K562 treated with DMSO at 1 percent for 4 hours (cell line): Measurements from ENCODE around the gene THEMIS2. TPM values are rescaled to one million over a fixed set of nuclear protein-coding genes. Genes with fewer than 3 reads are reported as not detected.

Experiments used
- total RNA-seq: library from RNA; unstranded; fragments of 300-600 nt; gene quantifications from 2 replicates; pipeline ENCODE4 v1.2.3, GENCODE V29; 2022; ENCODE audit not compliant: insufficient read depth

Gene THEMIS2
- total RNA-seq = 12.5 and 18.1 TPM in 2 replicates

DNA sequence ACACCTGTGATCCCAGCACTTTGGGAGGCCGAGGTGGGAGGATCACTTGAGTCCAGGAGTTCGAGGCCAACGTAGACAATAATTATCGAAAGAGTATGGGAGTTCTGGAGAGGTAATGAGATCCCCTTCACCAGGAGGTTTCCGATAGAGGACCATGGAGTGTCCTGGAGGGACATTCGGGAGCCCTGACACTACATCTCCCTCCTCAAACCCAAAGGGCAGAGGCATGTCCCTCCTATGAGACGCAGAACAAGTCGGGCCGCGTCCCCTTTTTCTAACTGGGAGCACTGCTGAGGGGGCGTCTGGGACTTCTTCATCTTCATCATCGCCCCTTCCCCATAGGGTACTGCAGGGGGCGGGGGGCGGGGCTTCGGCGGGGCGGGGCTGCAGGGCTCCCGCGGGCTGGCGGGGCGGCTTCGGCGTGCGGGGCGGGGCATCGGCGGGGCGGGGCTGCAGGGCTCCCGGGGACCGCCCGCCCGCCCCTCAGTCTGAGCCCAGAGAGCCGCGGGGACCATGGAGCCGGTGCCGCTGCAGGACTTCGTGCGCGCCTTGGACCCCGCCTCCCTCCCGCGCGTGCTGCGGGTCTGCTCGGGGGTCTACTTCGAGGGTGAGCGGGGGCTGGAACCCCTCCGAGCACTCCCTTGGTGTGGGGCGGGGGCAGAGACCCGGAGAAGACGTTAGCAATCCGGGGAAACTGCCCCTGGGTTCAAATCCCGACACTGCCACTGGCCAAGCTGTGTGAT, at the start of gene THEMIS2:
Gene THEMIS2, plus strand, starts transcription at position 486 of the 743 bp plus-strand sequence. Its CDS starts 28 bp downstream, at position 514.

DNA sequence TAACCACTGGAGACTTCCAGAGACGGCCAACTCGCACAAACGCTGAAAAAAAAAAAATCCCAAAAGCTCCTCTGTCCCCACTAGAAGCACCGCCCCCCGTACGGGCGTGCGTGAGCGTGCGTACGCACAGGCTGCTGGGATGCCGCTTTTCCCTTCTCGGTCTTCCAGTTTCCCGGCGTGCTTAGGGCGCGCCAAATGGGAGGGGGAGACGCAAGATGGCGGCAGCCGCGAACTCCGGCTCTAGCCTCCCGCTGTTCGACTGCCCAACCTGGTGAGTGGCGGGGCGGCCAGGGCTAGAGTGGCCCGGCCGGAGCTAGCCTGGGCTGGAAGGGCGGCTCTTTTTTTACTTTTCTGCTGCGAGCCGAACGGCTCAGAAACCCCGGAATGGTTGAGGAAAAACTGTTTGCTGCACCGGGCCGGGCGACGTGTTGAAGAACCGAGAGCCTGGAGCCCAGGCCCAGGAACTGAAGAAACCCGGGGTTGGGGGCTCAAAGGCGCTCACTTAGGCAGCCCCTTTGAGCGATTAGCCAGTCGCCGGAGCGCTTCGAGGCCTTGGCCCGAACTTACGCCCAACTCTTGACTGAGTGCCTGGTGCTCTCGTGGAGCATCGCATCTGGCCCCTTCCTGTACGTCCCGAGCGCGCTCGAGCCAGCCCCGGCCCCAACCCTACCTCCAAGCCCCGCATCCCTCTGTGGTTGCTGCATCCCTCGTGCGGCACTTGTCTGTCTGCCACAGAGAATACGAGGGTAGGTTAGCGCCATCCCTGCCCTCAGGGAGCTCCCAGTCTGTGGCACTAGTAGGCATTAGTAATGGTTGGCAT, 41.5 kb upstream of the THEMIS2 start, which contains the start of gene PPP1R8:
Gene PPP1R8, plus strand, starts transcription at position 162 of the 820 bp plus-strand sequence. Its CDS starts 54 bp downstream, at position 216.

GRCh38 chr1:27934818-27935549, 62.6 kb downstream of the THEMIS2 start, which contains the start of gene SMPDL3B:
Gene SMPDL3B, plus strand, starts transcription at chr1:27935000. Its CDS starts 184 bp downstream, at chr1:27935184.

Other genes with a start within 250 kb of the THEMIS2 start
- gene FGR, start 237.4 kb upstream of the THEMIS2 start, total RNA-seq = not detected in 2 replicates
- gene IFI6, start 200.4 kb upstream of the THEMIS2 start, total RNA-seq = 26.8 and 29.7 TPM in 2 replicates
- gene FAM76A, start 146.6 kb upstream of the THEMIS2 start, total RNA-seq = 5.4 and 7.8 TPM in 2 replicates
- 28.1 and 42.3 TPM in 2 replicates for gene STX12, start 99.3 kb upstream of the THEMIS2 start, total RNA-seq
- 57.8 and 72.2 TPM in 2 replicates for gene PPP1R8, start 41.8 kb upstream of the THEMIS2 start, total RNA-seq
- 85.9 and 99.1 TPM in 2 replicates for gene RPA2, start 42.0 kb downstream of the THEMIS2 start, total RNA-seq
- 1.2 and 1.6 TPM in 2 replicates for gene SMPDL3B, start 62.5 kb downstream of the THEMIS2 start, total RNA-seq
- 2.3 and 5.3 TPM in 2 replicates for gene XKR8, start 87.4 kb downstream of the THEMIS2 start, total RNA-seq
- 10.8 and 14.2 TPM in 2 replicates for gene EYA3, start 216.1 kb downstream of the THEMIS2 start, total RNA-seq